ENCODE measurements around the gene FRMD3.

DNA sequence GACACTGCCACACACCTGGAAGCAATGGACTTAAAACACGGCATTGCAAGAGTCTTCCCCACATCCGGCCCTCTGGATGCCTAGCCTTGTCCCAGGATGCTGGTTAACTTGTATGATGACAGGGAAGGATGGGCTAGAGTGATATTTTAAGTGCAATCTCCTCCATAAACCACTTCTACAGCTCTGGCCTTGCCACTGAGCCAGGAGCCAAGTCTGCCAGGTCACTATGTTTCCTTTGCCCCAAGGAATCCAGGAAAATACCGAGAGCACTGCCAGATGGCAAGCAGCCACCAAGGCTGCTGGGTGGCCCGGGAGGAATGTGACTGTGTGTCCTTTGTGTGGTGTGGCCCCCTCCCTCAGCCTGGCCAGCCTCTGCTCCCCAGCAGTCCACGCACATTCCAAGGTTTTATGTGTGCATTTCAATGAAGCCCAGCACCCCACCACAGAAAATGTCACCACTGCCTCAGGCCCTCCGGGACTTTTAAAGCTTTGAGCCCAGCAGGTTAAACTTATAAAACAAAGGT is 106.0 kb downstream of the FRMD3 start:
- TF ChIP-seq POLR2A (IDR thresholded peaks at IDR 0.05) = no peak
- TF ChIP-seq, protein P1, sequence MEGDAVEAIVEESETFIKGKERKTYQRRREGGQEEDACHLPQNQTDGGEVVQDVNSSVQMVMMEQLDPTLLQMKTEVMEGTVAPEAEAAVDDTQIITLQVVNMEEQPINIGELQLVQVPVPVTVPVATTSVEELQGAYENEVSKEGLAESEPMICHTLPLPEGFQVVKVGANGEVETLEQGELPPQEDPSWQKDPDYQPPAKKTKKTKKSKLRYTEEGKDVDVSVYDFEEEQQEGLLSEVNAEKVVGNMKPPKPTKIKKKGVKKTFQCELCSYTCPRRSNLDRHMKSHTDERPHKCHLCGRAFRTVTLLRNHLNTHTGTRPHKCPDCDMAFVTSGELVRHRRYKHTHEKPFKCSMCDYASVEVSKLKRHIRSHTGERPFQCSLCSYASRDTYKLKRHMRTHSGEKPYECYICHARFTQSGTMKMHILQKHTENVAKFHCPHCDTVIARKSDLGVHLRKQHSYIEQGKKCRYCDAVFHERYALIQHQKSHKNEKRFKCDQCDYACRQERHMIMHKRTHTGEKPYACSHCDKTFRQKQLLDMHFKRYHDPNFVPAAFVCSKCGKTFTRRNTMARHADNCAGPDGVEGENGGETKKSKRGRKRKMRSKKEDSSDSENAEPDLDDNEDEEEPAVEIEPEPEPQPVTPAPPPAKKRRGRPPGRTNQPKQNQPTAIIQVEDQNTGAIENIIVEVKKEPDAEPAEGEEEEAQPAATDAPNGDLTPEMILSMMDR (IDR thresholded peaks at IDR 0.05) = no peak
